Adrenal gland (tissue), 12 donors: Measurements from ENCODE around the gene NISCH. TPM values are rescaled to one million over a fixed set of nuclear protein-coding genes. Genes with fewer than 3 reads are reported as not detected.

Source experiments
- DNase-seq, 7 donors: peaks; one replicate each; pipeline ENCODE4 v3.0.0-alpha.2; 2019 to 2020
- H3K27ac ChIP-seq, 5 donors: fragments of 200-600 bp; sonication (generic) in 4 of 5; 1 replicate in 3 of 5; 2 replicates in 2 of 5; pipeline versions ENCODE4 v1.5.1 to v1.8.0; 2016 to 2020; ENCODE audit warnings: mild to moderate bottlenecking in 1 of 5
- H3K27me3 ChIP-seq: fragments of 200-600 bp; 2 replicates; pipeline ENCODE4 v1.8.0; 2021
- H3K36me3 ChIP-seq, 2 donors: fragments of 200-600 bp; replicated peaks in 1 of 2; 1 replicate in 1 of 2; 2 replicates in 1 of 2; pipeline versions ENCODE4 v1.5.1 to v1.8.0; 2018 to 2022
- H3K4me1 ChIP-seq, 2 donors: fragments of 200-600 bp; replicated peaks in 1 of 2; 1 replicate in 1 of 2; 2 replicates in 1 of 2; pipeline versions ENCODE4 v1.5.1 to v1.8.0; 2018 to 2021
- H3K4me3 ChIP-seq, 4 donors: fragments of 200-600 bp; sonication (generic) in 3 of 4; one replicate each; pipeline ENCODE4 v1.5.1; 2016 to 2018
- H3K9me3 ChIP-seq, 3 donors: fragments of 200-600 bp; sonication (generic) in 1 of 3; replicated peaks in 1 of 3; 1 replicate in 2 of 3; 2 replicates in 1 of 3; pipeline versions ENCODE4 v1.5.1 to v1.8.0; 2016 to 2021
- CTCF ChIP-seq, 6 experiments: fragments of 450-650 bp in 4 of 6; fragments of 200-600 bp in 2 of 6; sonication (generic) in 1 of 6; IDR thresholded peaks; 1 replicate in 5 of 6; 2 replicates in 1 of 6; pipeline versions ENCODE4 v1.5.1 to v1.8.0; 2016 to 2021; ENCODE audit warnings: antibody characterized with exemption in 6 of 6, mild to moderate bottlenecking in 2 of 6, moderate library complexity in 1 of 6
- POLR2A ChIP-seq, 2 donors: fragments of 450-650 bp; IDR thresholded peaks; one replicate each; pipeline ENCODE4 v1.6.1; 2017; ENCODE audit warnings: antibody characterized with exemption in 2 of 2, mild to moderate bottlenecking in 2 of 2, moderate library complexity in 1 of 2
- WGBS, 4 donors: extraction: QIAGEN DNeasy Blood & Tissue Kit in 2 of 4; methylation state at CpG; one replicate each; pipeline versions ENCODE4 v1.1.5 to v1.1.7; 2013 to 2017; 5-methylcytosine and 5-hydroxymethylcytosine counted together
- intact Hi-C, 2 donors: fragments of 100-400 bp; cut with DNase I; formaldehyde crosslinking; loops; one replicate each; pipeline versions ENCODE4 v1.14.1 to v1.15.0; 2022 to 2023
- polyA plus RNA-seq, 3 donors: library from polyadenylated mRNA; stranded (reverse); fragments of 200-250 nt in 2 of 3; fragments of 350-450 nt in 1 of 3; fragmentation: Illumina TruSeq in 1 of 3; extraction: RNeasy Lipid Tissue Mini Kit (QIAGEN cat#74804) in 1 of 3; gene quantifications; one replicate each; pipeline ENCODE4 v1.2.3, GENCODE V29; 2013 to 2014
- total RNA-seq, 9 donors: library from RNA; depleted of rRNA in 4 of 9; stranded (reverse); fragments of >200 nt in 4 of 9; fragments of 120-200 nt in 1 of 9; fragmentation: NEBNext Ultra II Directional in 1 of 9; extraction: Animal tissue kit (Norgen Biotek cat#: 25700) in 1 of 9; gene quantifications; one replicate each; pipeline versions ENCODE4 v1.1.0 to v1.2.4, GENCODE V29; 2013 to 2023
- donor health status: healthy with polysubstance abuse.
- donor health status: Bipolar disorder and iron deficiency.
- donor health status: DM: yes; HTN: yes; CAD: no.
- donor health status: DM: no; HTN: no; CAD: no.
- donor health status: DM: no; HTN: no; CAD: no.
- donor health status: DM: yes; HTN: yes; CAD: no.

NISCH gene
- total and polyA plus RNA-seq, 12 donors: 39.4 to 186 (median 100) TPM

- Histone ChIP-seq H3K27me3 (no peaks in the 10 kb centered on the region), H3K27ac (no peak overlapping the region), H3K4me3 (no peak overlapping the region), H3K4me1 (no peaks in the 10 kb centered on the region), H3K9me3 (no peaks in the 10 kb centered on the region), H3K36me3 (no peaks in the 10 kb centered on the region)
- DNase-seq: no peak
- intact Hi-C loops: no loop called here
- 88 to 97% (median 92%) methylated on average over 3 of the region's 3 CpGs for WGBS, 4 donors
- TF ChIP-seq CTCF (IDR thresholded peaks at IDR 0.05): no peak
- TF ChIP-seq POLR2A (IDR thresholded peaks at IDR 0.05): no peak
Observed at GRCh38 chr3:52422669-52423068, 32.7 kb upstream of the NISCH start.

GRCh38 chr3:52423173-52423572, 32.2 kb upstream of the NISCH start:
- H3K4me3 ChIP-seq: no peak overlapping the region
- no peak for TF ChIP-seq POLR2A (IDR thresholded peaks at IDR 0.05)
- TF ChIP-seq CTCF (IDR thresholded peaks at IDR 0.05): no peak
- WGBS, 4 donors: 66 to 77% (median 72%) methylated on average over 2 to 5 of the region's 5 CpGs

DNA sequence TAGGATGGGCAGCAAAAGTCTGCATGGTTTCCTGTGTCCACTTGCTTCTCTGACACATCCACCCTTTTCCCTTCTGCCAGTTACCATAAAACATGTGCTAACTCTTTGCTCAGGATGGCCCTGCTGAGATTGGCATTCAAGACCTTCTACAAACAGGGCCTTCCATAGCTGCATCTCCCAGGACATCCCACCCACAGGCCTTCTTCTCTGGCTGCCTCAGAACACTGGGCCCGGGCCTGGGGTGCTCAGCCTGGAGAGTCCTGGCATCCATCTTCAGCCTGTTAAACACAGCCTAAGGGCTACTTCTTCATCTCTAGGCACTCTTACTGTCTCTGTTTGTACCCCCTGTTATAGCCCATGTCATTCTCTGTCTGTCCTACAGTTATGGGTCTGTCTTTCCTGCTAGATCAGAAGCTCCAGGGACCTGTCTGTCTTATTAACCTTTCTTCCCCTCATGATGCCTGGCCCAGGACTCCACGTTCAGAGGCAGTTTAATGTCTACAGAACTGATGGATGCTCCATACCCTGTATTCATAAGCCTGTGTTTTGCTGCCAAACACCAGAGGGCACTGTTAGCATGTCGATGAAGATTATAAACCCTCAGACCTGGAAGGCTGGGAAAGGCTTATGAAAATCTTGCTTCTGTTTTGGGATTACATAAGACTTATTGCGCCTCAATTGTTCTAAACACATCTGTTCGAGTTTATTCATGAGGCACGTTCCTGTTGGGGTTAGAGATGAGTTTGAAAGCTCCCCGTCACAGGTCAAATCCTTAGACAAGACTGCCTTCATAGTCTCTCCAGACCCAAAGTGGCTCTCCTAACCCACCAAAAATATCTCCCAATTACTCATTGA, 27.0 kb upstream of the NISCH start:
- Histone ChIP-seq H3K4me3 (no peak overlapping the region), H3K9me3 (no peaks in the 10 kb centered on the region), H3K36me3 (no peaks in the 10 kb centered on the region), H3K27ac (peak overlapping the region in 1 of 5 donors; percentile 3), H3K4me1 (peaks cover 5 to 10% of the 10 kb centered on the region in 2 donors), H3K27me3 (no peaks in the 10 kb centered on the region)
- WGBS, 4 donors: 9 to 20% (median 12%) methylated on average over 7 of the region's 7 CpGs
- TF ChIP-seq CTCF (IDR thresholded peaks at IDR 0.05) (peak; percentile 52 to 84 (median 84)), POLR2A (IDR thresholded peaks at IDR 0.05) (no peak)
- intact Hi-C loops: no loop called here
- DNase-seq: peak; percentile 62 to 89 (median 70)

More at GRCh38 chr3:52423173-52423572, 32.2 kb upstream of the NISCH start:
- intact Hi-C loops: no loop called here
- peak in 2 of 7 donors; percentile 3 to 6 for DNase-seq
- no peaks in the 10 kb centered on the region for H3K9me3 ChIP-seq
- no peaks in the 10 kb centered on the region for H3K4me1 ChIP-seq
- no peaks in the 10 kb centered on the region for H3K27me3 ChIP-seq
- H3K27ac ChIP-seq: no peak overlapping the region
- H3K36me3 ChIP-seq: no peaks in the 10 kb centered on the region

- 35 to 42% (median 41%) methylated on average over 3 of the region's 3 CpGs for WGBS, 4 donors
- peak in 1 of 7 donors; percentile 13 for DNase-seq
- Histone ChIP-seq H3K4me1 (peaks cover 5 to 10% of the 10 kb centered on the region in 2 donors), H3K36me3 (no peaks in the 10 kb centered on the region), H3K9me3 (no peaks in the 10 kb centered on the region), H3K4me3 (no peak overlapping the region), H3K27ac (peak overlapping the region in 1 of 5 donors; percentile 3), H3K27me3 (no peaks in the 10 kb centered on the region)
- TF ChIP-seq CTCF (IDR thresholded peaks at IDR 0.05): no peak
- TF ChIP-seq POLR2A (IDR thresholded peaks at IDR 0.05): no peak
- intact Hi-C loops: no loop called here
Observed at GRCh38 chr3:52429031-52429430, 26.4 kb upstream of the NISCH start.
